IPS-18c (cell line): ENCODE measurements around the gene PKM.

ENCODE experiments used
- H3K4me3 ChIP-seq: 2 replicates; pipeline ENCODE4 v1.7.0; 2013; ENCODE audit warnings: low read depth, mild to moderate bottlenecking, low read length, moderate library complexity; ENCODE audit not compliant: insufficient read depth
- H3K9me3 ChIP-seq: one replicate; pipeline ENCODE4 v1.6.1; 2013; ENCODE audit warnings: mild to moderate bottlenecking, low read length, moderate library complexity; ENCODE audit not compliant: control insufficient read depth, insufficient read depth

The PKM gene

GRCh38 chr15:72207558-72208085 is 23.4 kb downstream of the PKM start:
- no peak overlapping the region for H3K4me3 ChIP-seq

GRCh38 chr15:72206677-72207000 is 24.4 kb downstream of the PKM start:
- no peak overlapping the region for H3K4me3 ChIP-seq
- H3K9me3 ChIP-seq: no peaks in the 10 kb centered on the region

More at GRCh38 chr15:72207558-72208085, 23.4 kb downstream of the PKM start:
- H3K9me3 ChIP-seq: no peaks in the 10 kb centered on the region

- Histone ChIP-seq H3K4me3 (no peak overlapping the region), H3K9me3 (no peaks in the 10 kb centered on the region)
These were observed 24.9 kb downstream of the PKM start for GRCh38 chr15:72205896-72206676.

- Histone ChIP-seq H3K4me3 (no peak overlapping the region), H3K9me3 (no peaks in the 10 kb centered on the region)
These were observed 25.7 kb downstream of the PKM start for GRCh38 chr15:72205273-72205672.

GRCh38 chr15:72203507-72203837 is 27.5 kb downstream of the PKM start:
- Histone ChIP-seq H3K4me3 (no peak overlapping the region), H3K9me3 (no peaks in the 10 kb centered on the region)

- Histone ChIP-seq H3K9me3 (no peaks in the 10 kb centered on the region), H3K4me3 (no peak overlapping the region)
These were observed 28.0 kb downstream of the PKM start for GRCh38 chr15:72202801-72203506.

- H3K9me3 ChIP-seq: no peaks in the 10 kb centered on the region
- no peak overlapping the region for H3K4me3 ChIP-seq
These were observed 28.7 kb downstream of the PKM start for GRCh38 chr15:72202302-72202701.

- Histone ChIP-seq H3K4me3 (no peak overlapping the region), H3K9me3 (no peaks in the 10 kb centered on the region)
These were observed 29.5 kb downstream of the PKM start for GRCh38 chr15:72201391-72201921.

- Histone ChIP-seq H3K4me3 (no peak overlapping the region), H3K9me3 (no peaks in the 10 kb centered on the region)
These were observed 30.4 kb downstream of the PKM start for GRCh38 chr15:72200395-72201237.

- no peaks in the 10 kb centered on the region for H3K9me3 ChIP-seq
- H3K4me3 ChIP-seq: no peak overlapping the region
These were observed 31.2 kb downstream of the PKM start for GRCh38 chr15:72199721-72200212.

- Histone ChIP-seq H3K9me3 (no peaks in the 10 kb centered on the region), H3K4me3 (no peak overlapping the region)
These were observed 31.8 kb downstream of the PKM start for GRCh38 chr15:72199205-72199515.

GRCh38 chr15:72198356-72199204 is 32.4 kb downstream of the PKM start:
- Histone ChIP-seq H3K9me3 (no peaks in the 10 kb centered on the region), H3K4me3 (no peak overlapping the region; the same call in 1 of the 2 replicates)

GRCh38 chr15:72197460-72198355 is 33.3 kb downstream of the PKM start, which contains the start of gene GRAMD2A:
TSS of gene GRAMD2A (minus strand) at chr15:72197787.
- H3K4me3 ChIP-seq: peak within 1 kb of the TSS; percentile 76
- H3K9me3 ChIP-seq: no peaks in the 10 kb centered on the region

GRCh38 chr15:72197041-72197459 is 33.9 kb downstream of the PKM start:
- Histone ChIP-seq H3K4me3 (peak overlapping the region; percentile 76), H3K9me3 (no peaks in the 10 kb centered on the region)

- Histone ChIP-seq H3K4me3 (peak overlapping the region; percentile 76), H3K9me3 (no peaks in the 10 kb centered on the region)
These were observed 34.5 kb downstream of the PKM start for GRCh38 chr15:72196409-72197040.
